Pancreas (tissue), 10 donors: ENCODE data around the gene RAB3C. TPM values are rescaled to one million over a fixed set of nuclear protein-coding genes. Genes with fewer than 3 reads are reported as not detected.

Experiments used
- ATAC-seq, 4 donors: fragments of 200-7000 bp; cut with Tn5 transposase; one replicate each; pipeline versions ENCODE4 v1.8.0 to v1.9.1; 2020; ENCODE audit warnings: mild to moderate bottlenecking in 4 of 4, moderate library complexity in 4 of 4
- DNase-seq, 6 donors: peaks; one replicate each; pipeline ENCODE4 v3.0.0-alpha.2; 2020
- FAIRE-seq: peaks from 2 replicates; lab custom pipeline; 2012; peaks lifted over from hg19 to GRCh38; lab: Jason Lieb, UNC
- H3K27ac ChIP-seq, 4 donors: fragments of 200-600 bp; sonication (generic); 1 replicate in 3 of 4; 2 replicates in 1 of 4; pipeline versions ENCODE4 v1.5.0 to v1.8.0; 2020
- H3K27me3 ChIP-seq, 4 donors: fragments of 200-600 bp; one replicate each; pipeline ENCODE4 v1.8.0; 2021
- H3K36me3 ChIP-seq, 3 donors: fragments of 200-600 bp; sonication (generic) in 1 of 3; one replicate each; pipeline versions ENCODE4 v1.5.0 to v1.8.0; 2020 to 2021
- H3K4me1 ChIP-seq, 3 donors: fragments of 200-600 bp; one replicate each; pipeline ENCODE4 v1.8.0; 2021
- H3K4me3 ChIP-seq, 4 donors: fragments of 200-600 bp; sonication (generic) in 2 of 4; one replicate each; pipeline versions ENCODE4 v1.5.0 to v1.8.0; 2020 to 2021
- H3K9me3 ChIP-seq, 4 donors: fragments of 200-600 bp; one replicate each; pipeline ENCODE4 v1.8.0; 2021
- CTCF ChIP-seq, 4 donors: fragments of 200-600 bp; sonication (generic) in 3 of 4; IDR thresholded peaks; one replicate each; pipeline versions ENCODE4 v1.5.0 to v1.8.0; 2021; ENCODE audit warnings: antibody characterized with exemption in 4 of 4
- WGBS, 2 donors: extraction: QIAGEN DNeasy Blood & Tissue Kit; methylation state at CpG; one replicate each; pipeline ENCODE4 v1.1.7; 2013; 5-methylcytosine and 5-hydroxymethylcytosine counted together
- intact Hi-C, 3 donors: fragments of 100-400 bp; cut with DNase I; formaldehyde crosslinking; loops; one replicate each; pipeline versions ENCODE4 v1.11.1 to v1.14.2; 2022
- polyA plus RNA-seq, 2 donors: library from polyadenylated mRNA; stranded (reverse); fragments of 200-250 nt; gene quantifications; one replicate each; pipeline ENCODE4 v1.2.3, GENCODE V29; 2013
- total RNA-seq, 6 donors: library from RNA; stranded (reverse); fragmentation: NEBNext Ultra II Directional in 4 of 6; extraction: Animal tissue kit (Norgen Biotek cat#: 25700) in 4 of 6; gene quantifications; one replicate each; pipeline versions ENCODE4 v1.2.1 to v1.2.4, GENCODE V29; 2021 to 2023
- donor health status: healthy with polysubstance abuse.
- donor health status: DM: no; HTN: no; CAD: no; lungs with moderate emphysema.
- donor health status: DM: no; HTN: no; CAD: no.
- donor health status: control.
- donor health status: control.
- donor health status: Bipolar disorder and iron deficiency.
- donor health status: DM: yes; HTN: yes; CAD: no.
- donor health status: DM: no; HTN: no; CAD: no.
- donor health status: DM: no; HTN: no; CAD: no.
- donor health status: DM: yes; HTN: yes; CAD: no.

Gene RAB3C
- total and polyA plus RNA-seq, 8 donors = 1.7 to 9.0 (median 4.8) TPM

GRCh38 chr5:58776559-58776958 lies 193.7 kb downstream of the RAB3C start:
- no peak for FAIRE-seq
- ATAC-seq = no peak
- no peak for TF ChIP-seq CTCF (IDR thresholded peaks at IDR 0.05)
- Histone ChIP-seq H3K4me1 (peaks cover 10 to 21% (median 19%) of the 10 kb centered on the region in 3 donors), H3K36me3 (no peaks in the 10 kb centered on the region), H3K9me3 (no peaks in the 10 kb centered on the region), H3K4me3 (no peak overlapping the region), H3K27ac (no peak overlapping the region), H3K27me3 (no peaks in the 10 kb centered on the region)
- 94 to 97% methylated on average over 5 of the region's 5 CpGs for WGBS, 2 donors
- intact Hi-C loops = no loop called here
- no peak for DNase-seq

GRCh38 chr5:58778888-58779287 lies 196.0 kb downstream of the RAB3C start:
- 89 to 91% methylated on average over 3 of the region's 3 CpGs for WGBS, 2 donors
- Histone ChIP-seq H3K36me3 (no peaks in the 10 kb centered on the region), H3K9me3 (no peaks in the 10 kb centered on the region), H3K4me1 (peaks cover 0 to 4% (median 0%) of the 10 kb centered on the region in 3 donors), H3K4me3 (no peak overlapping the region), H3K27me3 (no peaks in the 10 kb centered on the region), H3K27ac (no peak overlapping the region)
- DNase-seq (no peak), FAIRE-seq (no peak), ATAC-seq (no peak)
- intact Hi-C loops = no loop called here
- no peak for TF ChIP-seq CTCF (IDR thresholded peaks at IDR 0.05)

GRCh38 chr5:58786035-58786434 lies 203.2 kb downstream of the RAB3C start:
- H3K27me3 ChIP-seq = no peaks in the 10 kb centered on the region
- no peaks in the 10 kb centered on the region for H3K9me3 ChIP-seq
- H3K4me1 ChIP-seq = no peaks in the 10 kb centered on the region
- intact Hi-C loops = no loop called here
- no peak for ATAC-seq
- FAIRE-seq = no peak
- H3K27ac ChIP-seq = no peak overlapping the region
- DNase-seq = no peak
- H3K36me3 ChIP-seq = no peaks in the 10 kb centered on the region
- no peak for TF ChIP-seq CTCF (IDR thresholded peaks at IDR 0.05)
- no peak overlapping the region for H3K4me3 ChIP-seq
- WGBS, 2 donors = 89 to 95% methylated on average over 2 of the region's 2 CpGs

- H3K9me3 ChIP-seq = no peaks in the 10 kb centered on the region
- no peak for TF ChIP-seq CTCF (IDR thresholded peaks at IDR 0.05)
- 88 to 96% methylated on average over 21 of the region's 21 CpGs for WGBS, 2 donors
- H3K27ac ChIP-seq = no peak overlapping the region
- intact Hi-C loops = no loop called here
- no peaks in the 10 kb centered on the region for H3K36me3 ChIP-seq
- no peak overlapping the region for H3K4me3 ChIP-seq
- FAIRE-seq = no peak
- no peak for DNase-seq
- H3K27me3 ChIP-seq = no peaks in the 10 kb centered on the region
- H3K4me1 ChIP-seq = no peaks in the 10 kb centered on the region
- ATAC-seq = no peak
Observed at GRCh38 chr5:58786711-58787303, 203.9 kb downstream of the RAB3C start.

GRCh38 chr5:58787987-58788386 lies 205.1 kb downstream of the RAB3C start:
- Histone ChIP-seq H3K27me3 (no peaks in the 10 kb centered on the region), H3K36me3 (no peaks in the 10 kb centered on the region), H3K9me3 (no peaks in the 10 kb centered on the region), H3K4me3 (no peak overlapping the region), H3K4me1 (no peaks in the 10 kb centered on the region), H3K27ac (no peak overlapping the region)
- no peak for FAIRE-seq
- intact Hi-C loops = no loop called here
- DNase-seq = no peak
- ATAC-seq = peak in 2 of 4 donors; percentile 69 to 82
- 47 to 52% methylated on average over 3 of the region's 3 CpGs for WGBS, 2 donors
- no peak for TF ChIP-seq CTCF (IDR thresholded peaks at IDR 0.05)
